ENCODE measurements around the gene PTPRD. TPM values are rescaled to one million over a fixed set of nuclear protein-coding genes. Genes with fewer than 3 reads are reported as not detected.

The PTPRD gene
- total and polyA plus RNA-seq, 9 of the 15 experiments (the other 6 are each of a cell fraction or from before 2014, with no cell fraction given) = 0.11 TPM; not detected in 8

- intact Hi-C loops (cut with micrococcal nuclease) (no loop called here), in situ Hi-C loops (cut with MboI) (no loop called here)
- H3K9me3 ChIP-seq (replicated peaks; ENCODE audit: control insufficient read depth, insufficient read depth, low read depth, low read length) = no peaks in the 10 kb centered on the region
- no TSS peak for BruUV-seq (replicated peaks)
- H3K27me3 ChIP-seq (ENCODE audit: control insufficient read depth in 2 of 2, insufficient read depth in 2 of 2, low read length in 2 of 2) = no peaks in the 10 kb centered on the region
- POLR2A ChIA-PET = no interaction called here
- H3K27ac ChIP-seq (ENCODE audit: extremely low read depth, low read depth, low read length) = no peak overlapping the region
- no peaks in the 10 kb centered on the region for H3K79me2 ChIP-seq (ENCODE audit: control insufficient read depth, insufficient read depth, low read length)
- H2AFZ ChIP-seq (ENCODE audit: low read depth, low read length) = no peak overlapping the region
- no peak for FAIRE-seq
- no peak for DNase-seq (ENCODE audit: extremely low read depth in 1 of 4, low spot score in 3 of 4)
- H3K4me1 ChIP-seq (replicated peaks in 1 of 2; ENCODE audit: control insufficient read depth in 2 of 2, insufficient read depth in 2 of 2, low read length in 2 of 2) = no peaks in the 10 kb centered on the region
- CTCF ChIA-PET (ENCODE audit: low intra/inter-chr PET ratio) = no interaction called here
- no peak for ATAC-seq
- no peaks in the 10 kb centered on the region for H3K36me3 ChIP-seq (ENCODE audit: control insufficient read depth, insufficient read depth, low read length)
- no peak overlapping the region for H3K9ac ChIP-seq (ENCODE audit: insufficient read depth in 1 of 2, low read depth in 2 of 2, low read length in 2 of 2)
- H4K20me1 ChIP-seq (replicated peaks; ENCODE audit: control insufficient read depth, insufficient read depth, low read length) = no peaks in the 10 kb centered on the region
- no peak overlapping the region for H3K4me2 ChIP-seq (ENCODE audit: insufficient read depth, low read length)
- no peaks in the 10 kb centered on the region for H3K9me1 ChIP-seq (ENCODE audit: control insufficient read depth, insufficient read depth, low read length)
- TF ChIP-seq ELF2 (CRISPR knock-in tag; IDR thresholded peaks at IDR 0.05) (no peak), TBL1XR1 (IDR thresholded peaks at IDR 0.05; ENCODE audit: low read length in 2 of 2) (no peak), CBX1 (IDR thresholded peaks at IDR 0.05; ENCODE audit: low read depth) (no peak), CEBPB (tag; IDR thresholded peaks at IDR 0.05) (no peak), ZNF232 (CRISPR knock-in tag; IDR thresholded peaks at IDR 0.05) (no peak), PATZ1 (CRISPR knock-in tag; IDR thresholded peaks at IDR 0.05; ENCODE audit: borderline replicate concordance) (no peak), NR2C1 (IDR thresholded peaks at IDR 0.05) (no peak), NR2C1 (tag; IDR thresholded peaks at IDR 0.05) (no peak)
- WGBS (ENCODE audit: insufficient coverage, low coverage, missing lambda C conversion rate) = 0% methylated on average over 2 of the region's 7 CpGs
- no peak overlapping the region for H3K4me3 ChIP-seq
These were observed 1929.3 kb downstream of the PTPRD start for GRCh38 chr9:8683496-8683895.
